Kidney (tissue), 14 donors: ENCODE data around the gene MEF2A. TPM values are rescaled to one million over a fixed set of nuclear protein-coding genes. Genes with fewer than 3 reads are reported as not detected.

Experiments
- DNase-seq, 5 donors: peaks; one replicate each; pipeline ENCODE4 v3.0.0-alpha.2; 2013 to 2020
- FAIRE-seq: peaks from 2 replicates; lab custom pipeline; 2012; peaks lifted over from hg19 to GRCh38; lab: Jason Lieb, UNC
- H3K27ac ChIP-seq, 2 donors: one replicate each; pipeline ENCODE4 v1.7.0; 2013; ENCODE audit warnings: low read depth in 2 of 2, low read length in 2 of 2, inconsistent platforms in 1 of 2
- H3K27me3 ChIP-seq: one replicate; pipeline ENCODE4 v1.7.1; 2013; ENCODE audit warnings: low read length, inconsistent platforms; ENCODE audit not compliant: control insufficient read depth, insufficient read depth
- H3K36me3 ChIP-seq, 3 donors: one replicate each; pipeline versions ENCODE4 v1.7.0 to v1.7.1; 2013; ENCODE audit warnings: low read length in 3 of 3, control low read depth in 1 of 3, inconsistent platforms in 1 of 3; ENCODE audit not compliant: insufficient read depth in 3 of 3, control insufficient read depth in 2 of 3
- H3K4me1 ChIP-seq, 3 donors: one replicate each; pipeline versions ENCODE4 v1.7.0 to v1.7.1; 2013; ENCODE audit warnings: low read length in 3 of 3, inconsistent platforms in 1 of 3, low read depth in 1 of 3; ENCODE audit not compliant: control insufficient read depth in 2 of 3, insufficient read depth in 2 of 3
- H3K4me3 ChIP-seq, 3 donors: one replicate each; pipeline versions ENCODE4 v1.7.0 to v1.8.1; 2013; ENCODE audit warnings: low read length in 3 of 3, control low read depth in 1 of 3, inconsistent platforms in 1 of 3
- H3K9ac ChIP-seq, 3 donors: one replicate each; pipeline versions ENCODE4 v1.7.0 to v1.7.1; 2013; ENCODE audit warnings: low read length in 3 of 3, control low read depth in 1 of 3, inconsistent platforms in 1 of 3
- H3K9me3 ChIP-seq, 3 donors: one replicate each; pipeline versions ENCODE4 v1.7.0 to v1.7.1; 2013; ENCODE audit warnings: low read length in 3 of 3, control low read depth in 1 of 3, inconsistent platforms in 1 of 3; ENCODE audit not compliant: control insufficient read depth in 2 of 3, insufficient read depth in 1 of 3
- intact Hi-C: fragments of 100-400 bp; cut with DNase I; formaldehyde crosslinking; loops from one replicate; pipeline ENCODE4 v1.11.1; 2022
- polyA plus RNA-seq: library from polyadenylated mRNA; stranded (reverse); fragments of 350-450 nt; fragmentation: Illumina TruSeq; extraction: RNeasy Lipid Tissue Mini Kit (QIAGEN cat#74804); gene quantifications from one replicate; pipeline ENCODE4 v1.2.3, GENCODE V29; 2014; ENCODE audit warnings: low read depth, low replicate concordance; ENCODE audit not compliant: insufficient read depth
- total RNA-seq: library from RNA; stranded (reverse); fragmentation: NEBNext Ultra II Directional; extraction: Animal tissue kit (Norgen Biotek cat#: 25700); gene quantifications from one replicate; pipeline ENCODE4 v1.2.1, GENCODE V29; 2021
- TF ChIP-seq, protein P1 (sequence below): IDR thresholded peaks from 3 replicates; pipeline ENCODE4 v1.5.1; 2012; ENCODE audit warnings: mild to moderate bottlenecking, moderate library complexity, borderline replicate concordance; ENCODE audit not compliant: insufficient read depth; ENCODE audit errors: extremely low read depth
- donor health status: control.
- donor health status: control.
- donor health status: control.
- donor health status: control.
- donor health status: control.
- donor health status: DM: yes; HTN: yes; CAD: no.
- donor health status: Normal renal cell carcinoma (clear cell type).

The MEF2A gene
- total and polyA plus RNA-seq, 2 donors from 2014 or later: 20.8 to 82.2 TPM

GRCh38 chr15:99631255-99631654, 65.5 kb downstream of the MEF2A start:
- Histone ChIP-seq H3K36me3 (peaks cover 0 to 9% (median 0%) of the 10 kb centered on the region in 3 donors), H3K9me3 (no peaks in the 10 kb centered on the region), H3K4me3 (no peak overlapping the region), H3K27me3 (no peaks in the 10 kb centered on the region), H3K27ac (no peak overlapping the region), H3K4me1 (peaks cover 0 to 9% (median 8%) of the 10 kb centered on the region in 3 donors), H3K9ac (no peak overlapping the region)
- DNase-seq (peak in 1 of 5 donors; percentile 23), FAIRE-seq (no peak)
- intact Hi-C loops: no loop called here
- TF ChIP-seq, protein P1, sequence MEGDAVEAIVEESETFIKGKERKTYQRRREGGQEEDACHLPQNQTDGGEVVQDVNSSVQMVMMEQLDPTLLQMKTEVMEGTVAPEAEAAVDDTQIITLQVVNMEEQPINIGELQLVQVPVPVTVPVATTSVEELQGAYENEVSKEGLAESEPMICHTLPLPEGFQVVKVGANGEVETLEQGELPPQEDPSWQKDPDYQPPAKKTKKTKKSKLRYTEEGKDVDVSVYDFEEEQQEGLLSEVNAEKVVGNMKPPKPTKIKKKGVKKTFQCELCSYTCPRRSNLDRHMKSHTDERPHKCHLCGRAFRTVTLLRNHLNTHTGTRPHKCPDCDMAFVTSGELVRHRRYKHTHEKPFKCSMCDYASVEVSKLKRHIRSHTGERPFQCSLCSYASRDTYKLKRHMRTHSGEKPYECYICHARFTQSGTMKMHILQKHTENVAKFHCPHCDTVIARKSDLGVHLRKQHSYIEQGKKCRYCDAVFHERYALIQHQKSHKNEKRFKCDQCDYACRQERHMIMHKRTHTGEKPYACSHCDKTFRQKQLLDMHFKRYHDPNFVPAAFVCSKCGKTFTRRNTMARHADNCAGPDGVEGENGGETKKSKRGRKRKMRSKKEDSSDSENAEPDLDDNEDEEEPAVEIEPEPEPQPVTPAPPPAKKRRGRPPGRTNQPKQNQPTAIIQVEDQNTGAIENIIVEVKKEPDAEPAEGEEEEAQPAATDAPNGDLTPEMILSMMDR: no peak

DNA sequence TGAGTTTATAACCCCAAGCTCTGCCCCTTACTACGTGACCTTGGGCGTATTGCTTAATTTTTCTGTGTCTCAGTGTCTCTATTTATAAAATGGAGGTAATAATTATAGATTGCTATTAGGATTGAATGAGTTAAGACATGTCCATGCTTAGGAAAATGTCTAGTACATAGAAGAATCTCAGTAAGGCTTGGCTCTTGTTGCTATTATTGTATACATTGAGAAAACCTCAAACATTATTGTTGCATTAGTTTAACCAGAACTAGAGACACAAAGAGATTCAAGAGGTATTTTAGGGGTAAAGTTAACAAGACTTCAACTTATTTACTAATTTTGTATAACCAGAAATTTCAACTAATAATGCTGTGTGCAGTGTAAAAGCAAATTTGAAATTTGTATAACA, 66.7 kb downstream of the MEF2A start:
- no peak for DNase-seq
- no peak overlapping the region for H3K9ac ChIP-seq
- TF ChIP-seq, protein P1: no peak
- H3K27ac ChIP-seq: no peak overlapping the region
- no peak overlapping the region for H3K4me3 ChIP-seq
- H3K27me3 ChIP-seq: no peaks in the 10 kb centered on the region
- no peak for FAIRE-seq
- intact Hi-C loops: no loop called here
- peaks cover 0 to 7% (median 6%) of the 10 kb centered on the region in 3 donors for H3K4me1 ChIP-seq
- peaks cover 0 to 9% (median 0%) of the 10 kb centered on the region in 3 donors for H3K36me3 ChIP-seq
- H3K9me3 ChIP-seq: no peaks in the 10 kb centered on the region

GRCh38 chr15:99633655-99634054, 67.9 kb downstream of the MEF2A start:
- Histone ChIP-seq H3K36me3 (peaks cover 0 to 9% (median 0%) of the 10 kb centered on the region in 3 donors), H3K4me3 (no peak overlapping the region), H3K9ac (no peak overlapping the region), H3K27ac (no peak overlapping the region), H3K4me1 (peaks cover 0 to 6% (median 0%) of the 10 kb centered on the region in 3 donors), H3K27me3 (no peaks in the 10 kb centered on the region), H3K9me3 (no peaks in the 10 kb centered on the region)
- no peak for FAIRE-seq
- DNase-seq: no peak
- intact Hi-C loops: no loop called here
- TF ChIP-seq, protein P1: no peak

DNA sequence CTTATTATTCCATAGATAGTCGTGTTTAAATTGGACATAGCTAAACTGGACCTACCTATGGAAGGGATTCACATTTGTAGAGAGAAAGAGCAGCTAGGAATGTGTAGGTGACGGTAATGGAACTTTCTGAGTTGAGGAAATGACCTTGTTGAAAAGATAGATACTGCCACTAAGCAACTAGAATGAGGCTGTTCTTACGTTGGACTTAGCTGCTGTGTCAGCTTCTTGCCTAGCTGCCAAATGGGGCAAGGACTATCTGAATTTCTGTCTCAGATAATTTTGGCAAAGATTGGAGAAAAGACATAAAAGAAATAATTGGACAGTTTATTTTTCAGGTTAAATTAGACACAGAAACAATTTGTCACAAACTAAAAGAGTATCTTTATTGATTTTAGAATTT, 68.8 kb downstream of the MEF2A start:
- H3K9me3 ChIP-seq: no peaks in the 10 kb centered on the region

More for the DNA sequence above, 68.8 kb downstream of the MEF2A start:
- DNase-seq (no peak), FAIRE-seq (no peak)
- TF ChIP-seq, protein P1: no peak
- peaks cover 0 to 6% (median 0%) of the 10 kb centered on the region in 3 donors for H3K4me1 ChIP-seq
- intact Hi-C loops: no loop called here
- H3K9ac ChIP-seq: no peak overlapping the region
- H3K27ac ChIP-seq: no peak overlapping the region
- H3K36me3 ChIP-seq: peaks cover 0 to 9% (median 0%) of the 10 kb centered on the region in 3 donors
- H3K4me3 ChIP-seq: no peak overlapping the region
- no peaks in the 10 kb centered on the region for H3K27me3 ChIP-seq
